Natural killer cell treated with Interleukin-12 subunit alpha and Interleukin-12 subunit beta and Interleukin-15 and Interleukin-18, amount 100 ng/mL, for 72 hours (primary cell): ENCODE measurements around the gene MGME1. TPM values are rescaled to one million over a fixed set of nuclear protein-coding genes. Genes with fewer than 3 reads are reported as not detected.

Experiments used
- ATAC-seq, 2 donors: fragments of 150-1000 bp; cut with Tn5 transposase in 1 of 2; sonication (Bioruptor Pico), chemical (Tn5 transposase) in 1 of 2; 2 replicates each; pipeline ENCODE4 v1.10.0; 2021
- DNase-seq: peaks from one replicate; pipeline ENCODE4 v3.0.0; 2022; ENCODE audit warnings: low spot score
- H3K27ac Mint-ChIP-seq, 2 donors: 1 replicate in 1 of 2; 2 replicates in 1 of 2; pipeline ENCODE4 v1.8.0; 2022; ENCODE audit warnings: mixed read lengths in 2 of 2, mild to moderate bottlenecking in 1 of 2, moderate library complexity in 1 of 2
- H3K27me3 Mint-ChIP-seq, 2 donors: 1 replicate in 1 of 2; 2 replicates in 1 of 2; pipeline ENCODE4 v1.8.0; 2022; ENCODE audit warnings: mixed read lengths in 2 of 2
- H3K36me3 Mint-ChIP-seq: one replicate; pipeline ENCODE4 v1.8.0; 2022; ENCODE audit warnings: mixed read lengths
- H3K4me1 Mint-ChIP-seq, 2 donors: 1 replicate in 1 of 2; 2 replicates in 1 of 2; pipeline ENCODE4 v1.8.0; 2022; ENCODE audit warnings: low read depth in 2 of 2, mixed read lengths in 2 of 2, mild to moderate bottlenecking in 1 of 2
- H3K4me3 Mint-ChIP-seq: one replicate; pipeline ENCODE4 v1.8.0; 2022; ENCODE audit warnings: mixed read lengths
- H3K9me3 Mint-ChIP-seq: 2 replicates; pipeline ENCODE4 v1.8.0; 2022; ENCODE audit warnings: mixed read lengths
- total RNA-seq, 2 donors: library from RNA; stranded (reverse); gene quantifications; one replicate each; pipeline ENCODE4 v1.2.3, GENCODE V29; 2022

MGME1 gene
- total RNA-seq, 2 donors from 2014 or later, result 20.2 to 30.3 TPM

DNA sequence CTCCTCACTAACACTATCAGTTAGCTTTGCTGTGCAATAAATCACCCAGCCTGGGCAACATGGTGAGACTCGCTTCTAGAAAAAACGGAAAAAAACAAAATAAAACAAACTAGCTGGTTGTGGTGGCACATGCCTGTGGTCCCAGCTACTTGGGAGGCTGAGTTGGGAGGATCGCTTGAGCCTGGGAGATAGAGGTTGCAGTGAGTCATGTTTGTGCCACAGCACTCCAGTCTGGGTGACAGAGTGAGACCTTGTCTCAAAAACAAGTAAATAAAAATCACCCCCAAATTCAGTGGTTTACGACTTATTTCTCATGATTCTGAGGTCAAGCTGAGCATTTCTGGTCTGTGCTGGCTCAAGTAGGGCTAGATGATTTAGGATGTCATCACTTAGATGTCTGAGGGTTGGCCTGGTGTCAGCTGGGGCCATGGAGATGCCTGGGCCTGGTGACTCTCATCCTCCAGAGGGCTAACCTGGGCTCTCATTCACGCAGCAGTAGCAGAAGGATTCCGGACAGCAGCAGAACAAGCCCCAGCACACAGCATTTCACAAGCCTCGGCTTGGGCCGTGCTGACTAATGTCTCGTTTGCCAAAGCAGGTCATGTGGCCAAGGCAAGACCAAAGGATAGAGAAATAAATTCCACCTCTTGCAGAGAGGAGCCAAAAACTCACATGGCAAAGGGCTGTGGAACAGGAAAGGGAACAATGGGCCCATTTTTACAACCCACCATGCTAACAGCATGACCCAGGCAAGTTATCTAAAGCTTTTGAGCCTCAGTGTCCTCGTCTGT lies 32.5 kb downstream of the MGME1 start:
- no peak overlapping the region for H3K4me3 Mint-ChIP-seq
- ATAC-seq, result no peak
- DNase-seq, result no peak
- no peaks in the 10 kb centered on the region for H3K27me3 Mint-ChIP-seq
- no peak overlapping the region for H3K27ac Mint-ChIP-seq
- no peaks in the 10 kb centered on the region for H3K36me3 Mint-ChIP-seq
- H3K9me3 Mint-ChIP-seq, result no peaks in the 10 kb centered on the region
- peaks cover 0 to under 1% of the 10 kb centered on the region in 2 donors for H3K4me1 Mint-ChIP-seq

- ATAC-seq (no peak), DNase-seq (no peak)
- H3K27me3 Mint-ChIP-seq, result no peaks in the 10 kb centered on the region
- H3K4me1 Mint-ChIP-seq, result no peaks in the 10 kb centered on the region
- H3K9me3 Mint-ChIP-seq, result no peaks in the 10 kb centered on the region
- no peak overlapping the region for H3K27ac Mint-ChIP-seq
- no peaks in the 10 kb centered on the region for H3K36me3 Mint-ChIP-seq
- H3K4me3 Mint-ChIP-seq, result no peak overlapping the region
These were observed 35.1 kb downstream of the MGME1 start for GRCh38 chr20:18003897-18004296.

DNA sequence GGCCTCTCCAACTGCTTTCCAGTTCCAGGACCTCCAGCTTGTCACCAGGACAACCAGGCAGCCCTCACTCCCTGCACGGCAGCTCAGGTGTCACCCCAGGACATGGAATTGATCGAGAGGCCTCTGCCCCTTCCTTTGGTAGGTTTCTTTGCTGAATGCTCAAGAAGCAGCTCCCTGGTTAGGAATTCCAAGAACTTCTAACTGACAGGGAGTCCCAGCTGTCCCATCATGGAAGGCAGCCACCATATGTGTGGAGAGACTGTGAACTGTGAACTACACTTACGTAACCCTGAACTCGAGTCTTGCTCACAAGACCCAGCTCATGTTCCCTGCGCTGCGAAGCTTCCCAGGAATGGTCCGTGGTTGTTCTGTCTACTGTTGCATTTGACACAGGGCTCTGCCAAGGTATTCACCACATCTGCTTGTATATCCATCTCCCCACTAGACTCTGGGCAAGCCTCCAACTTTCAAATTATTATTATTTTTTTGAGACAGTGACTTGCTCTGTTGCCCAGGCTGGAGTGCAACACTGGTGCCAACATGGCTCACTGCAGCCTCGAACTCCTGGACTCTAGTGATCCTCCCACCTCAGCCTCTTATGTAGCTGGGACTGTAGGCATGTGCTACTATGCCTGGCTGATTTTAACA lies 35.7 kb downstream of the MGME1 start:
- Mint-ChIP-seq H3K4me1 (no peaks in the 10 kb centered on the region), H3K27ac (no peak overlapping the region), H3K36me3 (no peaks in the 10 kb centered on the region), H3K9me3 (no peaks in the 10 kb centered on the region), H3K4me3 (no peak overlapping the region), H3K27me3 (no peaks in the 10 kb centered on the region)
- ATAC-seq (no peak), DNase-seq (no peak)

GRCh38 chr20:18005170-18005989 lies 36.6 kb downstream of the MGME1 start:
- H3K4me1 Mint-ChIP-seq, result no peaks in the 10 kb centered on the region
- DNase-seq, result no peak
- no peaks in the 10 kb centered on the region for H3K27me3 Mint-ChIP-seq
- ATAC-seq, result no peak
- H3K4me3 Mint-ChIP-seq, result no peak overlapping the region
- no peaks in the 10 kb centered on the region for H3K36me3 Mint-ChIP-seq
- H3K27ac Mint-ChIP-seq, result no peak overlapping the region
- H3K9me3 Mint-ChIP-seq, result no peaks in the 10 kb centered on the region

- no peak overlapping the region for H3K4me3 Mint-ChIP-seq
- H3K27ac Mint-ChIP-seq, result no peak overlapping the region
- no peaks in the 10 kb centered on the region for H3K4me1 Mint-ChIP-seq
- DNase-seq (no peak), ATAC-seq (no peak)
- H3K27me3 Mint-ChIP-seq, result no peaks in the 10 kb centered on the region
- H3K9me3 Mint-ChIP-seq, result no peaks in the 10 kb centered on the region
- H3K36me3 Mint-ChIP-seq, result no peaks in the 10 kb centered on the region
These were observed 37.2 kb downstream of the MGME1 start for GRCh38 chr20:18005990-18006364.

GRCh38 chr20:18006684-18007083 lies 37.9 kb downstream of the MGME1 start:
- H3K36me3 Mint-ChIP-seq, result no peaks in the 10 kb centered on the region
- DNase-seq, result no peak
- no peak overlapping the region for H3K27ac Mint-ChIP-seq

DNA sequence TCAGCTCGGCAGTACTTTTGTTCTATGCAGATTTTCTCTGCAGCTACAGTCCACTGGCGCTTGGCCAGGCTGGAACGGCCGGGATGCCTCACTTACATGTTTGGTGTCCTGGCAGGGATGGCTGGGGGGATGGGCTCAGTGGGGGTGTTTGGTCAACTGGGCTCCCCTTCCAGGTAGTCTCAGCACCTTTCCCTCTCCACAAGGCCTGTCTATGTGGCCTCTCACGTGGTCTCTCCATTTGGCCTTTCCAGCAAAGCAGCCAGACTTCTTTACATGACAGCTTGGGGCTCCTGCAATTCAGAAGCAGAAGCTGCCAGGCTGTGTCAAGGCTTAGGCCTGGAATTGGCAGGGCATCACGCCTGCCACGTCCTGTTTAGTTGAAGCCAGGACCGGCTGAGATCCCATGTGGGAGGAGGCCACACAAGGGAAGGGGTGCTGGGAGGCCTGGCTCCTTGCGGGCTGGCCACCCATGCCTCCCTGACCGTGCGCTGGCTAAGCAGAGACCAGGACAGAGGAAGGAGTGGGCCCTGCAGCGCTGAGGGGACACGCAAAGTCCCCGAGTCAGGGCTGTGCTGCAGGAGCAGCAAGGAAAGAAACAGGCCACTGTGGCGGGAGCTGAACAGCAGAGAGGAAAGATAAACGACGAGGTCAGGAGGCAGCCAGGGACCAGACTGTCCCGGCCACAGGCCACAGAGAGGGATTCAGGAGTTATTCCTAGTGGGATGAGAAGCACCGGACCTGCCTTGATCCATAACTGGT lies 38.9 kb downstream of the MGME1 start:
- H3K27ac Mint-ChIP-seq, result no peak overlapping the region

More at GRCh38 chr20:18006684-18007083, 37.9 kb downstream of the MGME1 start:
- H3K9me3 Mint-ChIP-seq, result no peaks in the 10 kb centered on the region
- peaks cover 0 to under 1% of the 10 kb centered on the region in 2 donors for H3K4me1 Mint-ChIP-seq
- ATAC-seq, result no peak
- H3K4me3 Mint-ChIP-seq, result no peak overlapping the region
- no peaks in the 10 kb centered on the region for H3K27me3 Mint-ChIP-seq

GRCh38 chr20:18009116-18009515 lies 40.3 kb downstream of the MGME1 start:
- no peaks in the 10 kb centered on the region for H3K36me3 Mint-ChIP-seq
- peaks cover 0 to 6% of the 10 kb centered on the region in 2 donors for H3K4me1 Mint-ChIP-seq
- no peak for ATAC-seq
- H3K27ac Mint-ChIP-seq, result no peak overlapping the region
- no peak overlapping the region for H3K4me3 Mint-ChIP-seq
- no peak for DNase-seq
- no peaks in the 10 kb centered on the region for H3K27me3 Mint-ChIP-seq
- H3K9me3 Mint-ChIP-seq, result no peaks in the 10 kb centered on the region

More for the DNA sequence above, 38.9 kb downstream of the MGME1 start:
- Mint-ChIP-seq H3K4me3 (no peak overlapping the region), H3K36me3 (no peaks in the 10 kb centered on the region), H3K4me1 (peaks cover 0 to 6% of the 10 kb centered on the region in 2 donors), H3K9me3 (no peaks in the 10 kb centered on the region), H3K27me3 (no peaks in the 10 kb centered on the region)
- ATAC-seq, result peak in 1 of 2 donors; percentile 32
- DNase-seq, result no peak

GRCh38 chr20:18011482-18011881 lies 42.7 kb downstream of the MGME1 start:
- Mint-ChIP-seq H3K27ac (peak overlapping the region in 1 of 2 donors; percentile 29), H3K36me3 (no peaks in the 10 kb centered on the region), H3K4me1 (peaks cover 0 to 6% of the 10 kb centered on the region in 2 donors), H3K4me3 (peak overlapping the region; percentile 24), H3K9me3 (no peaks in the 10 kb centered on the region), H3K27me3 (no peaks in the 10 kb centered on the region)
- ATAC-seq (no peak), DNase-seq (no peak)

DNA sequence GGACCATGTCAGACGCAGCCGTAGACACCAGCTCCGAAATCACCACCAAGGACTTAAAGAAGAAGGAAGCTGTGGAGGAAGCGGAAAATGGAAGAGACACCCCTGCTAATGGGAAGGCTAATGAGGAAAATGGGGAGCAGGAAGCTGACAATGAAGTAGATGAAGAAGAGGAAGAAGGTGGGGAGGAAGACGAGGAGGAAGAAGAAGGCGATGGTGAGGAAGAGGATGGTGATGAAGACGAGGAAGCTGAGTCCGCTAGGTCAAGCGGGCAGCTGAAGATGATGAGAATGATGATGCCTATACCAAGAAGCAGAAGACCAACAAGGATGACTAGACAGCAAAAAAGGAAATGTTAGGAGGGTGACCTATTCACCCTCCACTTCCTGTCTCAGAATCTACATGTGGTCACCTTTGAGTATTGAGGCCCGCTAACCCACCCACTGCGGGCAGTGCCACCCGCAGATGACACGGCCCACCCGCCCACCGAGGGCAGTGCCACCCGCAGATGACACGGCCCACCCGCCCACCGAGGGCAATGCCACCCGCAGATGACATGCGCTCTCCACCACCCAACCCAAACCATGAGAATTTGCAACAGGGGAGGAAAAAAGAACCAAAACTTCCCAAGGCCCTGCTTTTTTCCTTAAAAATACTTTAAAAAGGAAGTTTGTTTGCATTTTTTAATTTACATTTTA lies 43.3 kb downstream of the MGME1 start:
- Mint-ChIP-seq H3K27me3 (no peaks in the 10 kb centered on the region), H3K27ac (peak overlapping the region in 1 of 2 donors; percentile 29), H3K9me3 (no peaks in the 10 kb centered on the region), H3K4me1 (peaks cover 0 to 6% of the 10 kb centered on the region in 2 donors), H3K36me3 (no peaks in the 10 kb centered on the region), H3K4me3 (peak overlapping the region; percentile 24)
- no peak for ATAC-seq
- no peak for DNase-seq

DNA sequence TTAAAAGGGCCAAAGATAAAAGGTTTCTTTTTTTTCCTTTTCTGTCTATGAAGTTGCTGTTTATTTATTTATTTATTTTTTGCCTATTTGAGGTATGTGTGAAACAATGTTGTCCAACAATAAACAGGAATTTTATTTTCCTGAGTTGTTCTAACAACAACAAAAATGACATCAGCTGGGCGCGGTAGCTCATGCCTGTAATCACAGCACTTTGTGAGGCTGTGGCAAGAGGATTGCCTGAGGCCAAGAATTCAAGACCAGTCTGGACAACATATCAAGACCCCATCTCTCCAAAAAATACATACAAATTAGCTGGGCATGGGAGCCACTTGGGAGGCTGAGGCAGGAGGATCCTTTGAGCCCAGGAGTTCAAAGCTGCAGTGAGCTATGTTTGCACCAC lies 44.1 kb downstream of the MGME1 start:
- Mint-ChIP-seq H3K27ac (no peak overlapping the region), H3K4me1 (peaks cover 0 to 6% of the 10 kb centered on the region in 2 donors), H3K9me3 (no peaks in the 10 kb centered on the region), H3K27me3 (no peaks in the 10 kb centered on the region), H3K36me3 (no peaks in the 10 kb centered on the region), H3K4me3 (no peak overlapping the region)
- DNase-seq (no peak), ATAC-seq (no peak)

DNA sequence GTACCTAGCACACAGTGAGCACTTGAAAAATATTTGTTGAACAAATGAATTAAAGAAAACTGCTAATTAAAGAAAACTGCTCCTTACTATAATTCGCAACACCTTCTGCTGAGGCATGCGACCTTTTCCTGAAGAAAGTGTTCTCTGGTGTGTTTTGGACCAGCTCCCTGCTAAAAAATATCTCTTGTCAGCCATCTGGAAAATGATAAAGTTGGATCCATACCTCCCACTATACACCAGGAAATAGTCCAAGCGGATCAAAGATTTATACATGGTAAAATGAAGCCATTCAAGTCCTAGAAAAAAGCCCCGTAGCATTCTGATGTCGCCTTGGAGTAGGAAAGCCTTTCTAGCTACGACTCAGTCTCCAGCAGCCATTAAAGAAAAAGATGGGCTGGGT lies 45.6 kb downstream of the MGME1 start:
- no peaks in the 10 kb centered on the region for H3K9me3 Mint-ChIP-seq
- H3K4me1 Mint-ChIP-seq, result peaks cover 0 to 6% of the 10 kb centered on the region in 2 donors
- DNase-seq (no peak), ATAC-seq (no peak)
- H3K27ac Mint-ChIP-seq, result no peak overlapping the region
- H3K36me3 Mint-ChIP-seq, result no peaks in the 10 kb centered on the region
- no peaks in the 10 kb centered on the region for H3K27me3 Mint-ChIP-seq
- no peak overlapping the region for H3K4me3 Mint-ChIP-seq

DNA sequence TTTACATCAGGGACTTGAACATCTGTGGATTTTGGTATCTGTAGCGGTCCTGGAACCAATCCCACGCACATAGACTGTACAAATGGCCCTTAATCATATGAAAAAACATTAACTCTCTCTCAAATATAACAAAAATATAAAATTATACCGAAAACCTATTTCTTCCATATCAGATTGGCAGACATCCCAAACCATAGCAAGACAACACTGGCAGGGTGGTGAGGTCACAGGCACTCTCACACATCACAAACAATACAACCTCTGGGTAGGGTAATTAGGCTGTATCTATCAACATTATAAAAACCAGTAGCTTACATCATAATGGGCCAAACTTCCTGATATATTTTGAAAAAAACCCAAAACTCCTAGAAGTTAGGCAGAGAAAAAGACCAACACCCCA lies 48.0 kb downstream of the MGME1 start:
- peaks cover 0 to 5% of the 10 kb centered on the region in 2 donors for H3K4me1 Mint-ChIP-seq
- H3K9me3 Mint-ChIP-seq, result no peaks in the 10 kb centered on the region
- no peak overlapping the region for H3K4me3 Mint-ChIP-seq
- DNase-seq (no peak), ATAC-seq (no peak)
- no peak overlapping the region for H3K27ac Mint-ChIP-seq
- H3K27me3 Mint-ChIP-seq, result no peaks in the 10 kb centered on the region
- H3K36me3 Mint-ChIP-seq, result no peaks in the 10 kb centered on the region
